ENCODE results near the gene CDCA3. TPM values are rescaled to one million over a fixed set of nuclear protein-coding genes. Genes with fewer than 3 reads are reported as not detected.

Gene CDCA3
- total and polyA plus RNA-seq, 2 of the 13 experiments (the other 11 are each of a cell fraction or from before 2014, with no cell fraction given) = 32.7 to 56.5 TPM

- no peak for TF ChIP-seq SIX4 (CRISPR knock-in tag; IDR thresholded peaks at IDR 0.05)
- TF ChIP-seq DNMT1 (CRISPR knock-in tag; IDR thresholded peaks at IDR 0.05) = peak; percentile 39; the same call in 1 of the 2 replicates
- 0 out of 2 replicates have a peak, but pooled peaks have one; percentile 46 for TF ChIP-seq MLX (CRISPR knock-in tag; IDR thresholded peaks at IDR 0.05)
- TF ChIP-seq ZFP36L1 (CRISPR knock-in tag; IDR thresholded peaks at IDR 0.05) = no peak
- TF ChIP-seq, protein P1, sequence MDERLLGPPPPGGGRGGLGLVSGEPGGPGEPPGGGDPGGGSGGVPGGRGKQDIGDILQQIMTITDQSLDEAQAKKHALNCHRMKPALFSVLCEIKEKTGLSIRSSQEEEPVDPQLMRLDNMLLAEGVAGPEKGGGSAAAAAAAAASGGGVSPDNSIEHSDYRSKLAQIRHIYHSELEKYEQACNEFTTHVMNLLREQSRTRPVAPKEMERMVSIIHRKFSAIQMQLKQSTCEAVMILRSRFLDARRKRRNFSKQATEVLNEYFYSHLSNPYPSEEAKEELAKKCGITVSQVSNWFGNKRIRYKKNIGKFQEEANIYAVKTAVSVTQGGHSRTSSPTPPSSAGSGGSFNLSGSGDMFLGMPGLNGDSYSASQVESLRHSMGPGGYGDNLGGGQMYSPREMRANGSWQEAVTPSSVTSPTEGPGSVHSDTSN (CRISPR knock-in tag; IDR thresholded peaks at IDR 0.05) = no peak
- no peak for TF ChIP-seq ZNF75D (CRISPR knock-in tag; IDR thresholded peaks at IDR 0.05; ENCODE audit: borderline replicate concordance)
- TF ChIP-seq CBFB (CRISPR knock-in tag; IDR thresholded peaks at IDR 0.05) = no peak
- 0 out of 2 replicates have a peak, but pooled peaks have one; percentile 34 for TF ChIP-seq IRF2 (CRISPR knock-in tag; IDR thresholded peaks at IDR 0.05)
- no peak for TF ChIP-seq CBX1 (IDR thresholded peaks at IDR 0.05; ENCODE audit: low read depth)
- TF ChIP-seq BATF2 (CRISPR knock-in tag; IDR thresholded peaks at IDR 0.05) = no peak
- no peak for TF ChIP-seq TRIM22 (IDR thresholded peaks at IDR 0.05)
- TF ChIP-seq, protein P2, sequence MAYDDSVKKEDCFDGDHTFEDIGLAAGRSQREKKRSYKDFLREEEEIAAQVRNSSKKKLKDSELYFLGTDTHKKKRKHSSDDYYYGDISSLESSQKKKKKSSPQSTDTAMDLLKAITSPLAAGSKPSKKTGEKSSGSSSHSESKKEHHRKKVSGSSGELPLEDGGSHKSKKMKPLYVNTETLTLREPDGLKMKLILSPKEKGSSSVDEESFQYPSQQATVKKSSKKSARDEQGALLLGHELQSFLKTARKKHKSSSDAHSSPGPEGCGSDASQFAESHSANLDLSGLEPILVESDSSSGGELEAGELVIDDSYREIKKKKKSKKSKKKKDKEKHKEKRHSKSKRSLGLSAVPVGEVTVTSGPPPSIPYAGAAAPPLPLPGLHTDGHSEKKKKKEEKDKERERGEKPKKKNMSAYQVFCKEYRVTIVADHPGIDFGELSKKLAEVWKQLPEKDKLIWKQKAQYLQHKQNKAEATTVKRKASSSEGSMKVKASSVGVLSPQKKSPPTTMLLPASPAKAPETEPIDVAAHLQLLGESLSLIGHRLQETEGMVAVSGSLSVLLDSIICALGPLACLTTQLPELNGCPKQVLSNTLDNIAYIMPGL (CRISPR knock-in tag; IDR thresholded peaks at IDR 0.05; ENCODE audit: borderline replicate concordance in 1 of 2, low read depth in 1 of 2) = peak; percentile 28 to 56; a peak in 2 of 4 replicates
- peak; percentile 53; the same call in 1 of the 2 replicates for TF ChIP-seq PHF20 (CRISPR knock-in tag; IDR thresholded peaks at IDR 0.05)
- no peak for TF ChIP-seq NFIC (IDR thresholded peaks at IDR 0.05; ENCODE audit: low read length)
- TF ChIP-seq ZNF574 (CRISPR knock-in tag; IDR thresholded peaks at IDR 0.05) = 0 out of 2 replicates have a peak, but pooled peaks have one; percentile 15
- TF ChIP-seq KDM5B (CRISPR knock-in tag; IDR thresholded peaks at IDR 0.05; ENCODE audit: borderline replicate concordance) = peak; percentile 37; the same call in 1 of the 2 replicates
- peak; percentile 95 for TF ChIP-seq AGO2 (optimal IDR thresholded peaks at IDR 0.05; ENCODE audit: low read depth, low read length)
Measured at GRCh38 chr12:6825398-6826124, 25.5 kb downstream of the CDCA3 start (continued).

Data from HepG2 (cell line).